GM20000 (cell line): ENCODE measurements around the gene UBAC2.

Source experiments
- DNase-seq: peaks from one replicate; pipeline ENCODE4 v3.0.0; 2012; ENCODE audit warnings: low spot score
- TF ChIP-seq, protein P1 (sequence below): IDR thresholded peaks from 2 replicates; pipeline ENCODE4 v1.5.1; 2012; ENCODE audit warnings: mild to moderate bottlenecking, control low read depth; ENCODE audit errors: extremely low read depth, missing control alignments

Gene UBAC2

GRCh38 chr13:99258210-99258860, 57.7 kb downstream of the UBAC2 start, which contains the start of gene GPR18:
Gene GPR18, minus strand, starts transcription at chr13:99258379. Its CDS starts 2,507 bp downstream, at chr13:99255872.
- peak; percentile 56 for DNase-seq
- TF ChIP-seq, protein P1, sequence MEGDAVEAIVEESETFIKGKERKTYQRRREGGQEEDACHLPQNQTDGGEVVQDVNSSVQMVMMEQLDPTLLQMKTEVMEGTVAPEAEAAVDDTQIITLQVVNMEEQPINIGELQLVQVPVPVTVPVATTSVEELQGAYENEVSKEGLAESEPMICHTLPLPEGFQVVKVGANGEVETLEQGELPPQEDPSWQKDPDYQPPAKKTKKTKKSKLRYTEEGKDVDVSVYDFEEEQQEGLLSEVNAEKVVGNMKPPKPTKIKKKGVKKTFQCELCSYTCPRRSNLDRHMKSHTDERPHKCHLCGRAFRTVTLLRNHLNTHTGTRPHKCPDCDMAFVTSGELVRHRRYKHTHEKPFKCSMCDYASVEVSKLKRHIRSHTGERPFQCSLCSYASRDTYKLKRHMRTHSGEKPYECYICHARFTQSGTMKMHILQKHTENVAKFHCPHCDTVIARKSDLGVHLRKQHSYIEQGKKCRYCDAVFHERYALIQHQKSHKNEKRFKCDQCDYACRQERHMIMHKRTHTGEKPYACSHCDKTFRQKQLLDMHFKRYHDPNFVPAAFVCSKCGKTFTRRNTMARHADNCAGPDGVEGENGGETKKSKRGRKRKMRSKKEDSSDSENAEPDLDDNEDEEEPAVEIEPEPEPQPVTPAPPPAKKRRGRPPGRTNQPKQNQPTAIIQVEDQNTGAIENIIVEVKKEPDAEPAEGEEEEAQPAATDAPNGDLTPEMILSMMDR = no peak

DNA sequence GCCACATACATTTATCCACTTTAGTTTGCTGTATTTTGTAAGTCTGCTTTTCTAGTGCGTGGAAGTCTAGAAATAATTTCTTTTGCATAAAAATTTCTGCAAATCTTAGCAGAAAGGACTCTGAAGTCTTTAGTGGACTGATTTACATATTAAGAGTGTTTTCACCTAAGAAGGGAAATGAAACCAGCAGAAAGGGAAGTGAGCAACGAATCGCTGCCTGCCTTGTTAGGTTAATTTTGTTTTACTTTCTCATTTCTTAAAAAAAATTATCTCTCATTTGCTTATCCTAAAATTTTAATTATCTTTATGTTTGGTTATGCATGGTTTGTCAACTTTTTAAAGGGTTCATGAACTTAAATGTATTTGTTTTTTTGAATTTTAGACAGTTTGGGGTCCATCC, 58.3 kb downstream of the UBAC2 start:
- TF ChIP-seq, protein P1 = no peak
- DNase-seq = peak; percentile 61

DNA sequence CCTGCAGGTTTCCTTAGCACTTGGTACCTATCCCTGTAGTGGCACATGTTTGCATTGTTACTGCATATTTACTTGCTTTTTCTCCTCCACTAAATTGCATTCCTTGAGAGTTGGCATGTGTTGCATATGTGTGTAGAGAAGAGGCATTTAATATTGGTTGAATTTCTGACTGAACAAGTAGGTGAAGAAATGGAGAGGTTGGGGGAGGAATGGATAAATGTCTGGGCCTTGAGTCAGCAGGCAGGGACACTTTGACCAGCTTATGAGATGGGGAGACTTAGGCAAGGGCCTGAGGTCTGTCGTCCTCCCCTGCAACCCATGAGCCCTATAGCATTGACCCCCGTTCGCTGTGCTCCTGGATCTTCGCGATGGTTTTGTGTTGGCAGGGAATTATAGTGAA, 59.6 kb downstream of the UBAC2 start:
- DNase-seq = no peak
- TF ChIP-seq, protein P1 = no peak

DNA sequence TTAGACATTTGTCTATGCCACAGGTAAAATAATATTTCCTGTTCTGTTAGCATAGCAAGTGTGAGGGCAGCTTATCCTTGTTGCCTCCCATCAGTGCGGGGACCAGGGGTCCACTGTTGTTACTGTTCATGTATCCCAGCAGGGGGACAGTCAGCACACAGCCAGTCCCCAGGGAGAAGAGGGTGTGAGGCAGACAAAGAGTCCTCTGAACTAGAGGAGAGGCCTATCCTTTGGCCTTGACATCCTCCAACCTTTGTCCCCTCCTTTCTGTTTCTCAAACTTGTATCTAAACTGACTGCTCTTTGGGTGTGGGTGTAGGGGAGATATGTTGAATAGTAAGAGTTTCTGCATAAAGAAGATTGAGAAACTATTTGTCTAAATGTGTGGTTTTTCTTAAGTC, 60.4 kb downstream of the UBAC2 start:
- no peak for DNase-seq
- TF ChIP-seq, protein P1 = no peak

- no peak for DNase-seq
- TF ChIP-seq, protein P1 = no peak
Observed at GRCh38 chr13:99263126-99263785, 62.6 kb downstream of the UBAC2 start.

- no peak for DNase-seq
Observed at GRCh38 chr13:99264051-99264450, 63.4 kb downstream of the UBAC2 start.

More at GRCh38 chr13:99264051-99264450, 63.4 kb downstream of the UBAC2 start:
- TF ChIP-seq, protein P1 = no peak
